LNCAP (cell line): ENCODE measurements around the gene ZC3H10.

Experiments used
- CTCF ChIP-seq: fragments of 450-650 bp; IDR thresholded peaks from 2 replicates; pipeline ENCODE4 v1.5.1; 2017; ENCODE audit warnings: mild to moderate bottlenecking

ZC3H10 gene

GRCh38 chr12:56104109-56104814, 13.8 kb upstream of the ZC3H10 start, which contains the start of gene PA2G4:
TSS of gene PA2G4 (plus strand) at chr12:56104559. CDS start at chr12:56104738, 179 bp downstream.
- no peak for TF ChIP-seq CTCF

GRCh38 chr12:56104815-56105608, 13.1 kb upstream of the ZC3H10 start:
- no peak for TF ChIP-seq CTCF

GRCh38 chr12:56105609-56105902, 12.5 kb upstream of the ZC3H10 start:
- no peak for TF ChIP-seq CTCF

GRCh38 chr12:56107242-56107641, 10.8 kb upstream of the ZC3H10 start:
- no peak for TF ChIP-seq CTCF

- no peak for TF ChIP-seq CTCF
Observed at GRCh38 chr12:56110571-56110970, 7.5 kb upstream of the ZC3H10 start.

- no peak for TF ChIP-seq CTCF
Observed at GRCh38 chr12:56114084-56114483, 4.0 kb upstream of the ZC3H10 start.

- no peak for TF ChIP-seq CTCF
Observed at GRCh38 chr12:56115329-56115728, 2.7 kb upstream of the ZC3H10 start.
